ENCODE data around the gene HERC5. TPM values are rescaled to one million over a fixed set of nuclear protein-coding genes. Genes with fewer than 3 reads are reported as not detected.

Gene HERC5
- total RNA-seq, 4 donors from 2014 or later = 6.5 to 11.9 (median 7.3) TPM

- no peak for TF ChIP-seq CTCF (IDR thresholded peaks at IDR 0.05; ENCODE audit: low read depth)
These were observed 16.8 kb upstream of the HERC5 start for GRCh38 chr4:88440146-88440545.

- no peak for TF ChIP-seq CTCF (IDR thresholded peaks at IDR 0.05; ENCODE audit: low read depth)
These were observed 15.2 kb upstream of the HERC5 start for GRCh38 chr4:88441696-88442095.

- no peak for TF ChIP-seq CTCF (IDR thresholded peaks at IDR 0.05; ENCODE audit: low read depth)
These were observed 14.2 kb upstream of the HERC5 start for GRCh38 chr4:88442689-88443191.

- TF ChIP-seq CTCF (IDR thresholded peaks at IDR 0.05; ENCODE audit: low read depth) = no peak
These were observed 13.4 kb upstream of the HERC5 start for GRCh38 chr4:88443486-88443885.

- TF ChIP-seq CTCF (IDR thresholded peaks at IDR 0.05; ENCODE audit: low read depth) = no peak
These were observed 11.7 kb upstream of the HERC5 start for GRCh38 chr4:88445252-88445651.

GRCh38 chr4:88446124-88446523, 10.8 kb upstream of the HERC5 start:
- no peak for TF ChIP-seq CTCF (IDR thresholded peaks at IDR 0.05; ENCODE audit: low read depth)

- TF ChIP-seq CTCF (IDR thresholded peaks at IDR 0.05; ENCODE audit: low read depth) = no peak
These were observed 9.4 kb upstream of the HERC5 start for GRCh38 chr4:88447371-88448095.
